ENCODE measurements around the gene IGF2BP2.

IGF2BP2 gene

DNA sequence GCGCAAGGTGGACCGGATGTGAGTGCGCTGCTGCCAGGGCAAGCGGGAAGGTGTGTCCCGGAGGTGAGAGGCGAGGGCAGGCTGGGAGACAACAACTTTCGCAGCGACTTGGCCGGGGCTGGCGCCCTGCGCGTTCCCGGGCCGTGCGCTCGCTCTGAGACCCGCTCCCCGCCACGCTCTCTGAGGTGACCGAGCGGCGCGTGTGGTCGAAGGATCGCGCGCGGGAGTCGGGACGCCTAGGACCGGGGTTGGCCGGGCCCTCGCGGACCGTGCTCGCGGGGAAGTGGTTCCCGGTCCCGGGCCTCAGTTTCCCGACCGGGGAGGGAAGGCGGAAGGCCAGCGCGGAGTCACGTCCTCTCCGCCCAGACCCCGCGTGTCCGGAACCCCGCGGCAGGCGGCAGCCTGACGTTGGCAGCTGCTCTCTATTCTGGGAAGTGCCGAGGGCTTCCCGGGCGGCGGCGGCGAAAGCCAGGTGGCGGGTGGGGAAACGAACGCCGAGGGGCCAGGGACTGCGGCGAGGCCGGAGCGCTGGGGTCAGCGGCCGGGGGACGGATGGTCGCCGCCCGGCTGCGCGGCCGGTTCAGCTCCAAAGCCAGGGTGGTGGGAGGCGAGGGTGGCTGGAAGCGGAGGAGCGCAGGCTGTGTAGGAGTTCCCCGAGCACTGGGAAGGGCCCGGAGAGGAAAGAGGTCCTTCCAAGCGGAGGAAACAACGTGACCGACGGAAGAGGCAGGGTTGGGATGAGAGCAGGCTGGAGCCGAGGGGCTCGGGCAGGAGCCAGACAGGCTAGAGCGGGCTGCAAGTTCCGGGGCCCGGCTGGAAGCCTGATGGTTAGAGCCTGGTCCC lies 1.0 kb upstream of the IGF2BP2 start:
- H3K9me3 ChIP-seq (ENCODE audit: control insufficient read depth in 5 of 5, low read length in 5 of 5), result no peaks in the 10 kb centered on the region
- H3K9ac ChIP-seq (ENCODE audit: low read length in 5 of 5), result peak overlapping the region in 4 of 5 donors; percentile 51 to 77 (median 66)
- H3K27ac ChIP-seq (ENCODE audit: low read depth, low read length), result peak overlapping the region; percentile 62

DNA sequence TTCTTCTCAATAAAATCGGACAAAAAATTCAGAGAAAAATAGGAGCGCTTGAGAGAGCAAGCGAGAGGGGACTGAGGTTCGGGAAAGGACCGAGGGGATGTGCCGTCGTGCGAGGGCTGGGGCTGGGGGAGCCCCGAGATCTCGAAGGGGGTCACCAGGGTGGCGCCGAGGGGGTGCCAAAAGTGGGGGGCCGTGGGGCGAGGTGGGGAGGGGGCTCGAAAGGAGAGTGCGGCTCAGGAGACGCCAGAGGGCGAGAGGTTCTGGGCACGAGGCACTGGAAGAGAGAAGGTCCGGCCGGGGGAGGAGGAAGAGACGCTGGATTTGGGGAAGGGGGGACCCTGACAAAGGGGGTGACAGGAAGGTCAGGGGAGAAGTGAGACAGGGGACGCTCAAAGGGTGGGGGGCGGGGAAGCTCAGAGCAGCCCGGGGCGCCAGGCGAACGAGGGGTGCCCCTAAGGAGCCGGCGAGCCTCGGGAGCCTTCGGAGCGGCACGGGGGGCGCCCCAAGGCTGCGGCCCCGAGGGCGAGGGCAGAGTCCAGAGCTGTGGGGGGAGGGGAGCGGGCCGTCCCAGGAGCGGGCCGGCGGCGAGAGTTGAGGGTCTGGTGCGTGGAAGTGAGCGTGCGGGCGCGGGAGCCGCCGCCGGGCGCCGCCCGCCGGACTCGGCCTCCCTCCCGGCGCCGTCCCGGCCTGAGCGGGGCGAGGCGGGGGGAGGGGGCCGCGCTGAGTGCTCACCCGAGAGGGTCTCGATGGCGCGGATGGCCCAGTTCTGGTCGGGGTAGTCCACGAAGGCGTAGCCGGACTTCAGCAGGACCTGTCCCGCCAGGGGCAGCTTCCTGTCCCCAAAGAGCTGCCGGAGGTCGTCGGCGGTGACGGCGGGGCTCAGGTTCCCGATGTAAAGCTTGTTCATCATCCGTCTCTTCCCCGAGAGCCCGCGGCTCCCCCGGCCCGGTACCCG lies 514 bp downstream of the IGF2BP2 start:
- H3K9ac ChIP-seq (ENCODE audit: low read length in 5 of 5), result peak overlapping the region in 3 of 5 donors; percentile 65 to 75 (median 71)
- H3K4me1 ChIP-seq (ENCODE audit: control insufficient read depth in 5 of 5, insufficient read depth in 5 of 5, low read length in 5 of 5), result peaks cover 0 to 30% (median 20%) of the 10 kb centered on the region in 5 donors
- no peaks in the 10 kb centered on the region for H3K36me3 ChIP-seq (ENCODE audit: control insufficient read depth in 5 of 5, insufficient read depth in 5 of 5, low read length in 5 of 5)
- H3K27ac ChIP-seq (ENCODE audit: low read depth, low read length), result peak overlapping the region; percentile 57
- H3K4me3 ChIP-seq (ENCODE audit: low read depth in 1 of 5, low read length in 5 of 5), result peak overlapping the region; percentile 57 to 85 (median 67)
- no peaks in the 10 kb centered on the region for H3K9me3 ChIP-seq (ENCODE audit: control insufficient read depth in 5 of 5, low read length in 5 of 5)
- peaks cover 0 to 21% (median 2%) of the 10 kb centered on the region in 5 donors for H3K27me3 ChIP-seq (ENCODE audit: control insufficient read depth in 5 of 5, insufficient read depth in 4 of 5, low read length in 5 of 5)

More for the DNA sequence above, 1.0 kb upstream of the IGF2BP2 start:
- H3K4me3 ChIP-seq (ENCODE audit: low read depth in 1 of 5, low read length in 5 of 5), result peak overlapping the region; percentile 50 to 92 (median 78)
- H3K27me3 ChIP-seq (ENCODE audit: control insufficient read depth in 5 of 5, insufficient read depth in 4 of 5, low read length in 5 of 5), result peaks cover 0 to 17% (median 2%) of the 10 kb centered on the region in 5 donors
- H3K36me3 ChIP-seq (ENCODE audit: control insufficient read depth in 5 of 5, insufficient read depth in 5 of 5, low read length in 5 of 5), result no peaks in the 10 kb centered on the region
- H3K4me1 ChIP-seq (ENCODE audit: control insufficient read depth in 5 of 5, insufficient read depth in 5 of 5, low read length in 5 of 5), result peaks cover 0 to 30% (median 20%) of the 10 kb centered on the region in 5 donors

DNA sequence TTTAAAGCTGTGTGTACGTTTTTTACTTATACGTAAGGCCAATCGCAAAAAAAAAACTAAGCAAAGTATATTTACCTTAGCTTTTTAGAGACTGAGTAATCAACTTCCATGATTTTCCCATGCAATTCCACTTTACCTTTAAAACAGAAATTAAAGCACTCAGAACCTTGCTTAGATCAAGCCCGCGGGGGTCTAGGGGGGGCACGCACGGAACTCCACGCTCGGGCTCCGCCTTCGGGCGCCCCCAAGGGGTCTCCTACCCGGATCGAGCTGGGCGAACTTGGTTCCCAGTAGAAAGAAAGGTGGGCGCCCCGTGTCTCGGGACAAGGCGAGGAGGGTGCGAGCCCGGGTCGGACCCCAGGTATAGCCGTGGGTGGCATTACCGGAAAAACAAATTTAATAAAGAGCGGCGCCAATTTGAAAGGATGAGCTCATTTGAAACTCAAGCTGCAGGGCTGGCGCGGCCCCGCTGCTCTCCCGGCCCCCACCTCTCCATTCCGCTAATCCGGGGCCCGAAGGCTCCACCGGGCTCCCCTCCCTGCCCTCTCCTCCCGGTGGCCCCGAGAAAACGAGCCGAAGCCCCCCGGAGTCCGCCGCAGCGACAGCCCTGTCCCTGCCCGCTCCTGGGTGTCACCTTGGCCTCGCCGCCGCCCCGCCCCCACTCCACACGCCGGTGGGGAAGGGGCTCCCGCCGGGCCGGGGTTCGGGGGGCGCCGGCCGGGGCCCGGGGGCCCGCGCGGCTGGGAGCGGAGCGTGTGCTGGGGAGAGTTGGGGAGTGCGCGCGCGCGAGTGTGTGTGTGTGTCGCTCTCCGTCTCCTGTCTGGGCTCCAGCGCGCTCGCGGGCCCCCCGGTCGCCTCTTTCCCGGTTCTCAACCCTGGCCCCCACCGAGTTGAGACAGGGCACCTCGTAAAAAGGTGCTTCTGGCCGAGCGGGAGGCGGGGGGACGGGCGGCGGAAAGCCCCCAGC lies 1.5 kb downstream of the IGF2BP2 start:
- Histone ChIP-seq H3K9ac (ENCODE audit: low read length in 5 of 5) (peak overlapping the region in 4 of 5 donors; percentile 26 to 75 (median 52)), H3K4me1 (ENCODE audit: control insufficient read depth in 5 of 5, insufficient read depth in 5 of 5, low read length in 5 of 5) (peaks cover 0 to 30% (median 20%) of the 10 kb centered on the region in 5 donors), H3K27me3 (ENCODE audit: control insufficient read depth in 5 of 5, insufficient read depth in 4 of 5, low read length in 5 of 5) (peaks cover 0 to 21% (median 2%) of the 10 kb centered on the region in 5 donors)

DNA sequence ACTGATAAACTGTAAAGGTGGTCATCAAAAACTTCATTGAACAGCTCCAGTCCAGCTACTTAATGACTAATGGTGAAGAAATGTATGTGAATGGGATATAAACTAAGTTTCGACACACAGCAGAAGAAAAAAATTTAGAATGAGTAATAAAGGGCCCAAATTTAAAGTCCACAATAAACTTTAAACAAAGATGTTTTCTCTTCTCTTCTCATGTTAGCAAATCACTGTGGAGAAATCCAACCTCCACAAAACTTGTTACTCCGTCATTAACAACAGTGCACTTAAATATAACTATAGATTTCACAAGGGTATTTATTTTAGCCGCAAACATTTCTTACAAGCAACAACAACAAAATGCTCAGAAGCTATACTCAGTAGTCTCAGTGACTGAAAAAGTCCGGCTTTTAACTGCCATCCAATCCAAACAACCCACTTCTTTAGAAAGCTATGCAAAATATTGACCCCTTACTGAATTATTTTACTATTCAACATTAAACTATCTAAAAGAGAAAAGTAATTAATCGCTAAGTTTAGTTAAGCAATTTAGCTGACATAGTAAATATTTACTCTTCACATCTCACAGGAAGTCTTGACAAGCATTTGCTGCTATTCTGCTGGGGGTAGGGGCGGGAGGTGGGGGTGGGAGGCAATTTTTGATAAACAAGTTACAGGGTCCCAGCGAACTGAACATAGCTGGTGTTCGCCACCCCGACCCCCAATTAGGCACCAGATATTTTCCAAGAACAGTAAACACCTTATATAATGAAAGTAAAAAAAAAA lies 2.4 kb downstream of the IGF2BP2 start:
- no peaks in the 10 kb centered on the region for H3K36me3 ChIP-seq (ENCODE audit: control insufficient read depth in 5 of 5, insufficient read depth in 5 of 5, low read length in 5 of 5)
- peaks cover 0 to 30% (median 20%) of the 10 kb centered on the region in 5 donors for H3K4me1 ChIP-seq (ENCODE audit: control insufficient read depth in 5 of 5, insufficient read depth in 5 of 5, low read length in 5 of 5)
- peak overlapping the region in 4 of 5 donors; percentile 61 to 85 (median 67) for H3K4me3 ChIP-seq (ENCODE audit: low read depth in 1 of 5, low read length in 5 of 5)
- H3K9ac ChIP-seq (ENCODE audit: low read length in 5 of 5), result peak overlapping the region in 3 of 5 donors; percentile 30 to 75 (median 74)
- peaks cover 0 to 18% (median 2%) of the 10 kb centered on the region in 5 donors for H3K27me3 ChIP-seq (ENCODE audit: control insufficient read depth in 5 of 5, insufficient read depth in 4 of 5, low read length in 5 of 5)
- no peaks in the 10 kb centered on the region for H3K9me3 ChIP-seq (ENCODE audit: control insufficient read depth in 5 of 5, low read length in 5 of 5)
- peak overlapping the region; percentile 57 for H3K27ac ChIP-seq (ENCODE audit: low read depth, low read length)

More for the DNA sequence above, 1.5 kb downstream of the IGF2BP2 start:
- Histone ChIP-seq H3K9me3 (ENCODE audit: control insufficient read depth in 5 of 5, low read length in 5 of 5) (no peaks in the 10 kb centered on the region), H3K36me3 (ENCODE audit: control insufficient read depth in 5 of 5, insufficient read depth in 5 of 5, low read length in 5 of 5) (no peaks in the 10 kb centered on the region), H3K4me3 (ENCODE audit: low read depth in 1 of 5, low read length in 5 of 5) (peak overlapping the region; percentile 61 to 85 (median 67)), H3K27ac (ENCODE audit: low read depth, low read length) (peak overlapping the region; percentile 57)

DNA sequence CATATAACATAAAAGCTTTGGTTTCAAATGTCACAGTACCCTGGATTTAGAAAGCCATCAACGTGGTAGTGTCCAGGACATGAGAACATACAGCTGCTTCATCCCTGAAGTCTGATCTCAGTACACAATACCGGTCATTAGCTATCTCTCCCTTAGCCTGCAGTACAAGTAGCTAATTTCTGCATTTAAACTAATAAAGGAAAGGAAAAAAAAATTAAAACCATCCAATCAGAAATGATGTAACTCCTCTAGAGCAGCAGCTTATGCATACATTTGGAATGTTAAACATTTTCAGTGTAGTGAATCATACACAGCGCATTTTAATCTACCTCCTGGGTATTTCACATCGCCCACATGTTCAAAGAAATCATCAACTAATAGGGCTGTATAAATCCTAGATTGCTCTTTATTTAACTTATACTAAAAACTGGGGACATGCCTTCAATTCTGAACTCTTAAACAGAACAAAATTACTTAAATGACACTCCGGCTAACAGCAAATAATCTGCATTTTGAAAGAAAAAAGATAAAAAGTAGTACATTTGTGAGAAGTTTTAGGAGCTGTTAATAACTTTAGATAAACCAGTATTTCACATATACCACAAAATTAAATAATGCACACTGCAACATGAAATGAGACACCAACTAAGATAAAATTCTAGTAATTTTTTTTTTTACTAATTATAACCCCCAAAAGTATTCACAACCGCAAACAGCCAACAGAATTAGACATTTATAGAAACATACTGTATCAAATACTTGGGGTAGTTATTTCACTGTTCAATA lies 3.7 kb downstream of the IGF2BP2 start:
- Histone ChIP-seq H3K9ac (ENCODE audit: low read length in 5 of 5) (no peak overlapping the region), H3K27me3 (ENCODE audit: control insufficient read depth in 5 of 5, insufficient read depth in 4 of 5, low read length in 5 of 5) (peaks cover 0 to 16% (median 0%) of the 10 kb centered on the region in 5 donors), H3K27ac (ENCODE audit: low read depth, low read length) (no peak overlapping the region), H3K4me1 (ENCODE audit: control insufficient read depth in 5 of 5, insufficient read depth in 5 of 5, low read length in 5 of 5) (peaks cover 0 to 27% (median 16%) of the 10 kb centered on the region in 5 donors), H3K9me3 (ENCODE audit: control insufficient read depth in 5 of 5, low read length in 5 of 5) (no peaks in the 10 kb centered on the region), H3K36me3 (ENCODE audit: control insufficient read depth in 5 of 5, insufficient read depth in 5 of 5, low read length in 5 of 5) (no peaks in the 10 kb centered on the region), H3K4me3 (ENCODE audit: low read depth in 1 of 5, low read length in 5 of 5) (no peak overlapping the region)

DNA sequence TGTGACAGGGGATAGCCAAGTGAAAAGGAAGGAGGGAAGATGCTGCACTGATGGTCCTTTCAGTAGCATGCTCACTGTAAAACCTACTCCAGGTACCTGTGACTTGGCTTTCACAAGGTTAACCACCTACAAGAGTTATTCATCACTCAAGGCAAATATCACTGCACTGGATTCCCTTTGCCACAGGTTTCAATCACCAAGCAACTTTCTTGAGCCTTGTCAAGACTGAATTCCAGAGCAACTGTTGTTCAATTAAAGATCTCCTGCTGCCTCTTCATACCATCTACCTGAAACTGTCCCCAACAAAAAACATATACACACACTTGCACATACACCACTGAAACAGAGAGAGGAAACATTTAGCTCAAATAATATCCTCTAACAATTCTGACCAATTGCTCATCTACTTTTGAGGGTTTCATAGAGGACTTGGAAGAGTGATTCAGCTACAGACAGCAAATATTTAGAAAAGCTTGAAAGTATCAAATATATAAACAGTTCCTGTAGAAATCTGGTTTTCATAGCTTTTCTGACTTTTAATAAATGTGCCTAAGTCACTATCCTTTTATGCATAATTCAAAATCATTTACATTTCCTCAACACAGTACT lies 6.5 kb downstream of the IGF2BP2 start:
- H3K9me3 ChIP-seq (ENCODE audit: control insufficient read depth in 5 of 5, low read length in 5 of 5), result no peaks in the 10 kb centered on the region
- no peaks in the 10 kb centered on the region for H3K36me3 ChIP-seq (ENCODE audit: control insufficient read depth in 5 of 5, insufficient read depth in 5 of 5, low read length in 5 of 5)
- H3K9ac ChIP-seq (ENCODE audit: low read length in 5 of 5), result no peak overlapping the region
- peaks cover 0 to 7% (median 6%) of the 10 kb centered on the region in 5 donors for H3K4me1 ChIP-seq (ENCODE audit: control insufficient read depth in 5 of 5, insufficient read depth in 5 of 5, low read length in 5 of 5)
- peaks cover 0 to 13% (median 0%) of the 10 kb centered on the region in 5 donors for H3K27me3 ChIP-seq (ENCODE audit: control insufficient read depth in 5 of 5, insufficient read depth in 4 of 5, low read length in 5 of 5)
- no peak overlapping the region for H3K27ac ChIP-seq (ENCODE audit: low read depth, low read length)
- no peak overlapping the region for H3K4me3 ChIP-seq (ENCODE audit: low read depth in 1 of 5, low read length in 5 of 5)

DNA sequence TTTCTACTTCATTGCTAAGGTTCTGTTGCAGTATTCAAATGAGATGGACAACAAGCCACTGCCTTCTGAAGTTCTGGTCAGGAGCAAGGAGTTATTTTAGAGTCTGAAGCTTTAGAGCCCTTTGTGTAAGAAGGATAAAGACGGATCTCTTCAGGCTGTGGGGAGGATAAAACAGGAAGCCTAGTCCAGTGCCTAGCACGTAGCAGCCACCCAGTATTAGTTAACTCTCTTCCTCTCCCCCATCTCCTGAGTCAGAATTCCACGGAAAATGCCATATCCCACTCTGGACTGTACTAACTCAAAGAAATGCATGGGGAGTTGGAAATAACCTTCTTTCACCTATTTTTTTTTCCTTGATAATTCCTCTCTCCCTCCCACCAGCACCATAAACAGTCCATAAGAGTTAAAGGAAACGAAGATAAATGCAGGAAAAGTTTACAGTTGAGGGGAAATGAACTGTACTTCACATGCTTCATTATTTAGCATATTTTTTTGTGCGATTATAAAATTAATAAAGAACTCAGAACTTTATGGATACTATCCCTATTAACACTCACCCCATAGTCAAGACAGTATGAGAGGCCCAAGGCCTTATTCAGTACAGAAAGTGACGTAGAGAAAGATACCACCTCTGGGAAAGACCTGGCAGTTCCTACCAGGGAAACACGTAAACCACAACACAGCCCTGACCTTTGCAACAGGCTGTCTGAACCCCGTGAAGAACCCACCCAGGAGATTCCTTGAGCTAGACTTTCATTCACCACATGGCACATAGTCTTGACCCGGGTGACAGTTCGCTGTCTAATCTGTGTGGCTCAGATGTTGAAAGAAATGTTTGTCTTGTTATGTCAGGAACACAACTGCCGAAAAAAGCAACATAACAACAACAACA lies 9.2 kb downstream of the IGF2BP2 start:
- H3K36me3 ChIP-seq (ENCODE audit: control insufficient read depth in 5 of 5, insufficient read depth in 5 of 5, low read length in 5 of 5), result no peaks in the 10 kb centered on the region
- no peak overlapping the region for H3K4me3 ChIP-seq (ENCODE audit: low read depth in 1 of 5, low read length in 5 of 5)
- peaks cover 0 to 6% (median 0%) of the 10 kb centered on the region in 5 donors for H3K4me1 ChIP-seq (ENCODE audit: control insufficient read depth in 5 of 5, insufficient read depth in 5 of 5, low read length in 5 of 5)
- no peaks in the 10 kb centered on the region for H3K9me3 ChIP-seq (ENCODE audit: control insufficient read depth in 5 of 5, low read length in 5 of 5)
- peaks cover 0 to 2% (median 0%) of the 10 kb centered on the region in 5 donors for H3K27me3 ChIP-seq (ENCODE audit: control insufficient read depth in 5 of 5, insufficient read depth in 4 of 5, low read length in 5 of 5)
- no peak overlapping the region for H3K27ac ChIP-seq (ENCODE audit: low read depth, low read length)
- no peak overlapping the region for H3K9ac ChIP-seq (ENCODE audit: low read length in 5 of 5)
